Smooth muscle cell (in vitro differentiated cells): ENCODE results near the gene SNX25. TPM values are rescaled to one million over a fixed set of nuclear protein-coding genes. Genes with fewer than 3 reads are reported as not detected.

Experiments
- DNase-seq: peaks from one replicate; lab custom pipeline; 2025; ENCODE audit not compliant: unreplicated experiment; lab: John Stamatoyannopoulos, UW
- H2AFZ ChIP-seq: fragments of 200-600 bp; sonication (generic); 2 replicates; pipeline ENCODE4 v1.6.0; 2016; ENCODE audit warnings: antibody characterized with exemption, low read depth, mild to moderate bottlenecking
- H3F3A ChIP-seq: fragments of 200-600 bp; sonication (generic); 2 replicates; pipeline ENCODE4 v1.6.0; 2017; ENCODE audit warnings: antibody characterized with exemption, low read depth
- H3K27ac ChIP-seq: fragments of 200-600 bp; sonication (generic); 2 replicates; pipeline ENCODE4 v1.5.1; 2016; ENCODE audit warnings: low read depth, mild to moderate bottlenecking
- H3K27me3 ChIP-seq: fragments of 200-600 bp; sonication (generic); 2 replicates; pipeline ENCODE4 v1.6.1; 2016; ENCODE audit warnings: low read depth, mild to moderate bottlenecking
- H3K36me3 ChIP-seq: fragments of 200-600 bp; sonication (generic); 2 replicates; pipeline ENCODE4 v1.5.1; 2016; ENCODE audit warnings: low read depth
- H3K4me1 ChIP-seq: fragments of 200-600 bp; sonication (generic); 2 replicates; pipeline ENCODE4 v1.5.1; 2016; ENCODE audit warnings: low read depth
- H3K4me2 ChIP-seq: fragments of 200-600 bp; sonication (generic); 2 replicates; pipeline ENCODE4 v1.6.0; 2016; ENCODE audit warnings: mild to moderate bottlenecking
- H3K4me3 ChIP-seq: fragments of 200-600 bp; sonication (generic); 2 replicates; pipeline ENCODE4 v1.5.1; 2016; ENCODE audit warnings: mild to moderate bottlenecking
- H3K79me2 ChIP-seq: fragments of 200-600 bp; sonication (generic); 2 replicates; pipeline ENCODE4 v1.6.0; 2016; ENCODE audit warnings: low read depth, mild to moderate bottlenecking
- H3K9ac ChIP-seq: fragments of 200-600 bp; sonication (generic); 2 replicates; pipeline ENCODE4 v1.6.0; 2016; ENCODE audit warnings: low read depth
- H3K9me3 ChIP-seq: fragments of 200-600 bp; sonication (generic); replicated peaks from 2 replicates; pipeline ENCODE4 v1.5.1; 2016; ENCODE audit warnings: low read depth
- H4K20me1 ChIP-seq: fragments of 200-600 bp; sonication (generic); 2 replicates; pipeline ENCODE4 v1.6.0; 2016; ENCODE audit warnings: low read depth
- WGBS: methylation state at CpG from one replicate; pipeline ENCODE4 v1.1.7; 2016; ENCODE audit warnings: low lambda C conversion rate; 5-methylcytosine and 5-hydroxymethylcytosine counted together
- polyA plus RNA-seq: library from polyadenylated mRNA; unstranded; fragments of >200 nt; fragmentation: Nextera tagmentation; extraction: Ambion mirVana; gene quantifications from 2 replicates; pipeline ENCODE4 v1.2.1, GENCODE V29; 2016
- total RNA-seq: library from RNA; depleted of rRNA; stranded (reverse); fragments of >200 nt; gene quantifications from 2 replicates; pipeline ENCODE4 v1.2.3, GENCODE V29; 2014
- TF ChIP-seq, protein P1 (sequence below): fragments of 200-600 bp; sonication (generic); IDR thresholded peaks from 2 replicates; pipeline ENCODE4 v1.5.1; 2017; ENCODE audit warnings: borderline replicate concordance, mild to moderate bottlenecking, antibody characterized with exemption; ENCODE audit not compliant: insufficient read depth, poor library complexity, severe bottlenecking

Gene SNX25
- total and polyA plus RNA-seq, 2 experiments from 2014 or later = 12.3 to 23.6 TPM

- H3K4me2 ChIP-seq = no peak overlapping the region
- H4K20me1 ChIP-seq = peaks cover 40% of the 10 kb centered on the region
- TF ChIP-seq, protein P1, sequence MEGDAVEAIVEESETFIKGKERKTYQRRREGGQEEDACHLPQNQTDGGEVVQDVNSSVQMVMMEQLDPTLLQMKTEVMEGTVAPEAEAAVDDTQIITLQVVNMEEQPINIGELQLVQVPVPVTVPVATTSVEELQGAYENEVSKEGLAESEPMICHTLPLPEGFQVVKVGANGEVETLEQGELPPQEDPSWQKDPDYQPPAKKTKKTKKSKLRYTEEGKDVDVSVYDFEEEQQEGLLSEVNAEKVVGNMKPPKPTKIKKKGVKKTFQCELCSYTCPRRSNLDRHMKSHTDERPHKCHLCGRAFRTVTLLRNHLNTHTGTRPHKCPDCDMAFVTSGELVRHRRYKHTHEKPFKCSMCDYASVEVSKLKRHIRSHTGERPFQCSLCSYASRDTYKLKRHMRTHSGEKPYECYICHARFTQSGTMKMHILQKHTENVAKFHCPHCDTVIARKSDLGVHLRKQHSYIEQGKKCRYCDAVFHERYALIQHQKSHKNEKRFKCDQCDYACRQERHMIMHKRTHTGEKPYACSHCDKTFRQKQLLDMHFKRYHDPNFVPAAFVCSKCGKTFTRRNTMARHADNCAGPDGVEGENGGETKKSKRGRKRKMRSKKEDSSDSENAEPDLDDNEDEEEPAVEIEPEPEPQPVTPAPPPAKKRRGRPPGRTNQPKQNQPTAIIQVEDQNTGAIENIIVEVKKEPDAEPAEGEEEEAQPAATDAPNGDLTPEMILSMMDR = peak; percentile 85
- no peaks in the 10 kb centered on the region for H3K36me3 ChIP-seq
- no peak overlapping the region for H3K27ac ChIP-seq
- no peaks in the 10 kb centered on the region for H3F3A ChIP-seq
- H3K27me3 ChIP-seq = no peaks in the 10 kb centered on the region
- no peak overlapping the region for H3K4me3 ChIP-seq
- H3K4me1 ChIP-seq = no peaks in the 10 kb centered on the region
- no peak overlapping the region for H2AFZ ChIP-seq
- WGBS = 50% methylated on average over 6 of the region's 6 CpGs
- peaks cover 3% of the 10 kb centered on the region for H3K79me2 ChIP-seq
- H3K9me3 ChIP-seq = no peaks in the 10 kb centered on the region
- H3K9ac ChIP-seq = no peak overlapping the region
- peak; percentile 5 for DNase-seq
These were observed 25.6 kb upstream of the SNX25 start for GRCh38 chr4:185183622-185184281.

- H3K4me1 ChIP-seq = no peaks in the 10 kb centered on the region
- H4K20me1 ChIP-seq = peaks cover 37% of the 10 kb centered on the region
- no peak for DNase-seq
- TF ChIP-seq, protein P1 = no peak
- H3K4me3 ChIP-seq = no peak overlapping the region
- H3K9me3 ChIP-seq = no peaks in the 10 kb centered on the region
- H3K4me2 ChIP-seq = no peak overlapping the region
- H3K79me2 ChIP-seq = peaks cover 9% of the 10 kb centered on the region
- no peaks in the 10 kb centered on the region for H3F3A ChIP-seq
- WGBS = 84% methylated on average over 3 of the region's 3 CpGs
- H3K27me3 ChIP-seq = no peaks in the 10 kb centered on the region
- no peak overlapping the region for H3K27ac ChIP-seq
- H3K36me3 ChIP-seq = peaks cover 12% of the 10 kb centered on the region
- H3K9ac ChIP-seq = no peak overlapping the region
- H2AFZ ChIP-seq = no peak overlapping the region
These were observed 22.6 kb upstream of the SNX25 start for GRCh38 chr4:185186769-185187168.

GRCh38 chr4:185189606-185190305 is 19.6 kb upstream of the SNX25 start:
- no peak for DNase-seq
- Histone ChIP-seq H3K36me3 (peaks cover 12% of the 10 kb centered on the region), H3K27ac (no peak overlapping the region), H3K4me2 (no peak overlapping the region), H3K79me2 (peaks cover 20% of the 10 kb centered on the region), H3K9ac (no peak overlapping the region), H4K20me1 (peaks cover 20% of the 10 kb centered on the region), H3K27me3 (no peaks in the 10 kb centered on the region), H3K9me3 (no peaks in the 10 kb centered on the region), H3F3A (no peaks in the 10 kb centered on the region), H2AFZ (no peak overlapping the region), H3K4me1 (no peaks in the 10 kb centered on the region), H3K4me3 (no peak overlapping the region)
- TF ChIP-seq, protein P1 = no peak
- WGBS = 86% methylated on average over 4 of the region's 4 CpGs
